SU-DHL-6 (cell line): ENCODE data around the gene SVIL.

Experiments used
- CTCF ChIP-seq: fragments of 200-600 bp; sonication (generic); IDR thresholded peaks from one replicate; pipeline ENCODE4 v1.5.1; 2017; ENCODE audit warnings: antibody characterized with exemption, mild to moderate bottlenecking, low read length, moderate library complexity; ENCODE audit not compliant: insufficient read depth, poor library complexity, severe bottlenecking
- EZH2phosphoT487 ChIP-seq: fragments of 200-600 bp; sonication (generic), shearing (Covaris generic); conservative IDR thresholded peaks from 2 replicates; pipeline ENCODE4 v1.6.1; 2018; ENCODE audit warnings: mild to moderate bottlenecking, antibody characterized with exemption, low read length, moderate library complexity, mixed read lengths

GRCh38 chr10:29619241-29619669 lies 15.5 kb downstream of the SVIL start:
- TF ChIP-seq CTCF (no peak), EZH2phosphoT487 (no peak)
